Natural killer cell (primary cell): ENCODE results near the gene LBHD1. TPM values are rescaled to one million over a fixed set of nuclear protein-coding genes. Genes with fewer than 3 reads are reported as not detected.
A peak's percentile ranks its signal among the peaks of the same experiment; 100 is the strongest.

Experiments
- ATAC-seq, 3 donors: fragments of 150-1000 bp in 2 of 3; fragments of 200-7000 bp in 1 of 3; cut with Tn5 transposase; 1 replicate in 1 of 3; 2 replicates in 2 of 3; pipeline ENCODE4 v1.10.0; 2021; ENCODE audit warnings: mild to moderate bottlenecking in 2 of 3, moderate library complexity in 2 of 3
- DNase-seq, 2 donors: peaks; one replicate each; pipeline versions ENCODE4 v3.0.0 to v3.0.0-alpha.2; 2013 to 2021; ENCODE audit warnings: mixed read lengths in 1 of 2
- H3K27ac ChIP-seq: one replicate; pipeline ENCODE4 v1.5.1; 2013; ENCODE audit warnings: mild to moderate bottlenecking, low read length
- H3K27me3 ChIP-seq: one replicate; pipeline ENCODE4 v1.6.1; 2013; ENCODE audit warnings: low read length; ENCODE audit not compliant: control insufficient read depth, insufficient read depth
- H3K36me3 ChIP-seq: one replicate; pipeline ENCODE4 v1.6.1; 2013; ENCODE audit warnings: low read length; ENCODE audit not compliant: control insufficient read depth, insufficient read depth
- H3K4me1 ChIP-seq: one replicate; pipeline ENCODE4 v1.6.1; 2013; ENCODE audit warnings: low read length; ENCODE audit not compliant: control insufficient read depth, insufficient read depth
- H3K4me3 ChIP-seq: one replicate; pipeline ENCODE4 v1.5.1; 2013; ENCODE audit warnings: low read length
- H3K9me3 ChIP-seq: one replicate; pipeline ENCODE4 v1.6.1; 2013; ENCODE audit warnings: low read length; ENCODE audit not compliant: control insufficient read depth, insufficient read depth
- H3K27ac Mint-ChIP-seq, 2 donors: one replicate each; pipeline ENCODE4 v1.8.0; 2022; ENCODE audit warnings: mild to moderate bottlenecking in 2 of 2, mixed read lengths in 2 of 2, moderate library complexity in 1 of 2
- H3K27me3 Mint-ChIP-seq, 2 donors: one replicate each; pipeline ENCODE4 v1.8.0; 2022; ENCODE audit warnings: low read depth in 2 of 2, mixed read lengths in 2 of 2
- H3K36me3 Mint-ChIP-seq: one replicate; pipeline ENCODE4 v1.8.0; 2022; ENCODE audit warnings: mixed read lengths
- H3K4me1 Mint-ChIP-seq, 2 donors: one replicate each; pipeline ENCODE4 v1.8.0; 2022; ENCODE audit warnings: mixed read lengths in 2 of 2
- H3K4me3 Mint-ChIP-seq: one replicate; pipeline ENCODE4 v1.8.0; 2022; ENCODE audit warnings: mild to moderate bottlenecking, moderate library complexity, mixed read lengths
- H3K9me3 Mint-ChIP-seq, 2 donors: one replicate each; pipeline ENCODE4 v1.8.0; 2022; ENCODE audit warnings: mixed read lengths in 2 of 2
- CTCF ChIP-seq: fragments of 200-600 bp; IDR thresholded peaks from one replicate; pipeline ENCODE4 v1.8.0; 2022; ENCODE audit warnings: antibody characterized with exemption
- WGBS: methylation state at CpG from one replicate; pipeline ENCODE4 v1.1.7; 2013; ENCODE audit warnings: missing lambda C conversion rate; ENCODE audit not compliant: insufficient coverage; 5-methylcytosine and 5-hydroxymethylcytosine counted together
- intact Hi-C: fragments of 100-400 bp; cut with micrococcal nuclease; formaldehyde crosslinking; loops from one replicate; pipeline ENCODE4 v1.14.2; 2022
- total RNA-seq, 4 donors: library from RNA; stranded (reverse); fragments of 120-200 nt in 1 of 4; gene quantifications; one replicate each; pipeline versions ENCODE4 v1.2.3 to v1.2.4, GENCODE V29; 2013 to 2022

LBHD1 gene
- total RNA-seq, 3 donors from 2014 or later (not counting 1 experiment from before 2014, with no cell fraction given), result 17.4 to 29.1 (median 20.4) TPM

DNA sequence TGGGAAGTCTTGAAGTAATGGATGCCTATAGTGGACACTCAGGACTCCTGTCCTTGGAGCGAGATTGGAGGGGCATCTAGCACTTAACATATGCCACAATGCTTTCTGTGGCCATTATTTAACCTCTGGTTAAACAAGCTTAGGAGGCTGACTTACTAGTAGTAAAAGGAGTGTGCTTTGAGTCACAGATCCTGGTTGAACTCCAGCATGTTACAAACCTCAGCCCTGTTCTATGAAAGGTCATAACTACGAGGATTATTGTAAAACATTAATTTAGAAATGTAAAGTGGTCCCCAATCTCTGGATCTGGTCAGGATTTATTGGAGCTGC, 1.1 kb upstream of the LBHD1 start:
- H3K27ac Mint-ChIP-seq, result peak overlapping the region; percentile 92 to 97
- H3K27me3 Mint-ChIP-seq, result no peaks in the 10 kb centered on the region
- Histone ChIP-seq H3K4me3 (no peak overlapping the region), H3K9me3 (no peaks in the 10 kb centered on the region), H3K36me3 (peaks cover 20% of the 10 kb centered on the region), H3K4me1 (peaks cover 32% of the 10 kb centered on the region), H3K27me3 (no peaks in the 10 kb centered on the region), H3K27ac (no peak overlapping the region)
- peaks cover 6% of the 10 kb centered on the region for H3K36me3 Mint-ChIP-seq
- peak overlapping the region; percentile 99 for H3K4me3 Mint-ChIP-seq
- TF ChIP-seq CTCF, result no peak
- intact Hi-C loops, result loop anchor here (5.0 kb wide), 1 partner anchor 34 kb away; the partner anchor contains the start of genes BSCL2 and GNG3
- no peak for ATAC-seq
- 87% methylated on average over 2 of the region's 2 CpGs for WGBS
- peaks cover 34 to 47% of the 10 kb centered on the region in 2 donors for H3K4me1 Mint-ChIP-seq
- DNase-seq, result no peak
- no peaks in the 10 kb centered on the region for H3K9me3 Mint-ChIP-seq

DNA sequence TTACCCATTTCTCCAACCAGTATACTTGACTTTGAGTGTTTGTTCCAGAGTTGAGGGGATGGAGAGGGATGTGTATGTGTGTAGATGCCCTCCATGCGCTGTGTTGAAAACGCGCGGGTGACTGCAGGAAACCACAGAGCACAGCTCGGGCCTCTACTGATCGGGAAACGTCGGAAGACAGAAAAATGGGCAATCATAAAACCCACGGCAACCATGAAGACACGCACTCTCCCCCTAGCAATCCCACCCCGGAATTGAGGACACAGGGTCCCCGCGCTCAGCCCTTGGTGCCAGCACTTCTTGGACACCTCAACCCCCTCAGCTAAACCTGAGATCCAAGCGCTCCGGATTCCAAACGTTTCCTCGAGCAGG, 845 bp downstream of the LBHD1 start:
- Mint-ChIP-seq H3K4me3 (peak overlapping the region; percentile 99), H3K4me1 (peaks cover 25 to 40% of the 10 kb centered on the region in 2 donors), H3K27ac (peak overlapping the region; percentile 92 to 97), H3K27me3 (no peaks in the 10 kb centered on the region), H3K9me3 (no peaks in the 10 kb centered on the region), H3K36me3 (no peaks in the 10 kb centered on the region)
- no peaks in the 10 kb centered on the region for H3K27me3 ChIP-seq
- no peak for TF ChIP-seq CTCF
- H3K4me1 ChIP-seq, result peaks cover 33% of the 10 kb centered on the region
- peak overlapping the region; percentile 85 for H3K4me3 ChIP-seq
- peak overlapping the region; percentile 59 for H3K27ac ChIP-seq
- WGBS, result 0% methylated on average over 17 of the region's 17 CpGs
- H3K9me3 ChIP-seq, result no peaks in the 10 kb centered on the region
- peak in 1 of 2 donors; percentile 71 for DNase-seq
- intact Hi-C loops, result loop anchor here (5.0 kb wide), 1 partner anchor 36 kb away; the partner anchor contains the start of genes BSCL2 and GNG3
- H3K36me3 ChIP-seq, result peaks cover 8% of the 10 kb centered on the region
- peak; percentile 16 to 35 (median 29) for ATAC-seq

DNA sequence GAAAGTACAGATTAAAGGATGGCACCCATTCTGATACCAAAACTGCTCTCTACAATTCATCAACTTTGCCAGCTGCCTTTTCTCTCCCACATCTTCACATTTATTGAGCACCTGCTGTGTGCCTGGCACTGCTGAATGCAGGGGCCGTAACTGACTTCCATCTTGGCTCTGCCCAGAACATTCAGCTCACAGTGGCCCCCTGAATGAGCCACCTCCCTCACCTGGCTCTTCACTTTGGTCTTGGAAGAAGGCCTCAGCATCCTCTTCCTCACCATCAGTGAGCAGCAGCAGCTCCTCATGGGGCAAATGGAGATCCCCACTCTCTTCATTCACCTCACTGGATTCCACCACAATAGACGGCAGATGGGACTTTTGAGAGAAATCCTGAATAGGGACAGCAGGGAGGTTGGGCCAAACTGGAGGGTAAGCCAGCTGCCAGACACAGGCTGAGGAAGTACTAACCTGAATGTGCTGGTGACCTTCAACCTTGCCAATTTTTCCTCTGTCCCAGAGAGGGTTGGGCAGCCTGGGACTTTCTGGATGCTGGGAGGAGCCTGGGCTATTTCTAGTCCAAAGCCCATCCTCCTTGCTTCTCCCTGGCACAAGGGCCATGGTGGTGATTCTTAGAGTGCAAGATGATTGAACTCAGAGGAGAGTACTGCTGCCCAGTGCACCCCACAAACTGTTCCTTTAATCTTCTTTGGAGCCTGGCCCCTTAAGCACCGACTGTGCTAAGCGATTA, 2.5 kb downstream of the LBHD1 start:
- no peaks in the 10 kb centered on the region for H3K27me3 Mint-ChIP-seq
- no peak overlapping the region for H3K27ac ChIP-seq
- DNase-seq, result no peak
- H3K4me1 Mint-ChIP-seq, result peaks cover 25 to 45% of the 10 kb centered on the region in 2 donors
- H3K9me3 Mint-ChIP-seq, result no peaks in the 10 kb centered on the region
- intact Hi-C loops, result loop anchor here (5.0 kb wide), 2 partner anchors 38 to 58 kb away; partner anchors contain the start of genes BSCL2, GNG3, HNRNPUL2 and TTC9C
- no peaks in the 10 kb centered on the region for H3K9me3 ChIP-seq
- peaks cover 40% of the 10 kb centered on the region for H3K4me1 ChIP-seq
- no peaks in the 10 kb centered on the region for H3K27me3 ChIP-seq
- TF ChIP-seq CTCF, result no peak
- H3K27ac Mint-ChIP-seq, result peak overlapping the region in 1 of 2 donors; percentile 97
- no peak overlapping the region for H3K4me3 ChIP-seq
- no peak overlapping the region for H3K4me3 Mint-ChIP-seq
- no peak for ATAC-seq
- no peaks in the 10 kb centered on the region for H3K36me3 Mint-ChIP-seq
- H3K36me3 ChIP-seq, result peaks cover 6% of the 10 kb centered on the region
- WGBS, result 93% methylated on average over 4 of the region's 4 CpGs
